SU-DHL-6 (cell line): ENCODE data around the gene CETP.

Experiments
- H2AFZ ChIP-seq: fragments of 200-600 bp; sonication (generic); 2 replicates; pipeline ENCODE4 v1.6.1; 2014; ENCODE audit warnings: low read depth, mild to moderate bottlenecking, moderate library complexity, mixed read lengths, antibody characterized with exemption, low read length; ENCODE audit not compliant: severe bottlenecking
- H3F3A ChIP-seq: fragments of 200-600 bp; shearing (Covaris generic); 2 replicates; pipeline ENCODE4 v1.6.0; 2016; ENCODE audit warnings: antibody characterized with exemption, mild to moderate bottlenecking; ENCODE audit not compliant: insufficient read depth
- H3K27ac ChIP-seq: fragments of 200-600 bp; sonication (generic); 2 replicates; pipeline ENCODE4 v1.5.1; 2016; ENCODE audit warnings: low read depth, mild to moderate bottlenecking, low read length, moderate library complexity, mixed read lengths
- H3K27me3 ChIP-seq: fragments of 200-600 bp; sonication (generic), shearing (Covaris generic); 2 replicates; pipeline ENCODE4 v1.6.0; 2014; ENCODE audit warnings: mild to moderate bottlenecking, low read length
- H3K36me3 ChIP-seq: fragments of 200-600 bp; sonication (generic); 2 replicates; pipeline ENCODE4 v1.6.1; 2014; ENCODE audit warnings: mild to moderate bottlenecking, low read length, mixed read lengths
- H3K4me2 ChIP-seq: fragments of 300-600, 200-600 bp; shearing (Covaris generic), sonication (generic); 2 replicates; pipeline ENCODE4 v1.6.0; 2014; ENCODE audit warnings: low read length, low read depth, mild to moderate bottlenecking; ENCODE audit not compliant: poor library complexity, severe bottlenecking
- H3K4me3 ChIP-seq: fragments of 200-600 bp; sonication (generic); 2 replicates; pipeline ENCODE4 v1.5.1; 2014; ENCODE audit warnings: antibody characterized with exemption, low read length, mild to moderate bottlenecking, mixed read lengths; ENCODE audit not compliant: insufficient read depth, poor library complexity, severe bottlenecking
- H3K79me2 ChIP-seq: fragments of 200-600 bp; sonication (generic); 2 replicates; pipeline ENCODE4 v1.6.1; 2014; ENCODE audit warnings: mild to moderate bottlenecking, low read length, moderate library complexity; ENCODE audit not compliant: insufficient read depth
- H3K9ac ChIP-seq: fragments of 200-600 bp; sonication (generic); 2 replicates; pipeline ENCODE4 v1.7.0; 2014; ENCODE audit warnings: mild to moderate bottlenecking, low read length
- H3K9me2 ChIP-seq: fragments of 200-600 bp; sonication (generic); replicated peaks from 2 replicates; pipeline ENCODE4 v1.6.1; 2014; ENCODE audit warnings: low read length; ENCODE audit not compliant: insufficient read depth
- H3K9me3 ChIP-seq: fragments of 200-600 bp; sonication (generic); 2 replicates; pipeline ENCODE4 v1.6.1; 2014; ENCODE audit warnings: low read length, mixed read lengths; ENCODE audit not compliant: insufficient read depth
- H4K20me1 ChIP-seq: fragments of 200-600 bp; sonication (generic); 2 replicates; pipeline ENCODE4 v1.6.1; 2014; ENCODE audit warnings: low read depth, mild to moderate bottlenecking, antibody characterized with exemption, low read length, moderate library complexity, mixed read lengths
- CTCF ChIP-seq: fragments of 200-600 bp; sonication (generic); IDR thresholded peaks from one replicate; pipeline ENCODE4 v1.5.1; 2017; ENCODE audit warnings: antibody characterized with exemption, mild to moderate bottlenecking, low read length, moderate library complexity; ENCODE audit not compliant: insufficient read depth, poor library complexity, severe bottlenecking
- EZH2phosphoT487 ChIP-seq: fragments of 200-600 bp; sonication (generic), shearing (Covaris generic); conservative IDR thresholded peaks from 2 replicates; pipeline ENCODE4 v1.6.1; 2018; ENCODE audit warnings: mild to moderate bottlenecking, antibody characterized with exemption, low read length, moderate library complexity, mixed read lengths

Gene CETP

GRCh38 chr16:56945847-56946527, 15.8 kb upstream of the CETP start:
- Histone ChIP-seq H3K4me3 (no peak overlapping the region), H3K9me3 (no peaks in the 10 kb centered on the region), H3K36me3 (peaks cover 28% of the 10 kb centered on the region), H3K9ac (no peak overlapping the region), H4K20me1 (no peaks in the 10 kb centered on the region), H3K79me2 (no peaks in the 10 kb centered on the region), H2AFZ (no peak overlapping the region), H3F3A (peaks cover 69% of the 10 kb centered on the region), H3K27me3 (no peaks in the 10 kb centered on the region), H3K4me2 (no peak overlapping the region), H3K9me2 (no peaks in the 10 kb centered on the region), H3K27ac (peak overlapping the region; percentile 41; the same call in 1 of the 2 replicates)
- TF ChIP-seq EZH2phosphoT487 (no peak), CTCF (no peak)

- H3K4me2 ChIP-seq, result no peak overlapping the region
- no peak overlapping the region for H3K4me3 ChIP-seq
- no peaks in the 10 kb centered on the region for H3K9me3 ChIP-seq
- H4K20me1 ChIP-seq, result no peaks in the 10 kb centered on the region
- peaks cover 19% of the 10 kb centered on the region for H3K36me3 ChIP-seq
- no peak overlapping the region for H2AFZ ChIP-seq
- peak overlapping the region; percentile 41; the same call in 1 of the 2 replicates for H3K27ac ChIP-seq
- H3F3A ChIP-seq, result peaks cover 64% of the 10 kb centered on the region
- no peaks in the 10 kb centered on the region for H3K79me2 ChIP-seq
- H3K9ac ChIP-seq, result no peak overlapping the region
- no peak for TF ChIP-seq EZH2phosphoT487
- no peak for TF ChIP-seq CTCF
- no peaks in the 10 kb centered on the region for H3K9me2 ChIP-seq
- H3K27me3 ChIP-seq, result no peaks in the 10 kb centered on the region
These were observed 14.8 kb upstream of the CETP start for GRCh38 chr16:56946767-56947603.

GRCh38 chr16:56947604-56947995, 14.2 kb upstream of the CETP start:
- no peak overlapping the region for H2AFZ ChIP-seq
- no peaks in the 10 kb centered on the region for H3K27me3 ChIP-seq
- H3K4me2 ChIP-seq, result no peak overlapping the region
- H3K9me2 ChIP-seq, result no peaks in the 10 kb centered on the region
- peaks cover 19% of the 10 kb centered on the region for H3K36me3 ChIP-seq
- H3K4me3 ChIP-seq, result no peak overlapping the region
- no peaks in the 10 kb centered on the region for H4K20me1 ChIP-seq
- no peak overlapping the region for H3K9ac ChIP-seq
- no peak for TF ChIP-seq CTCF
- no peak for TF ChIP-seq EZH2phosphoT487
- H3K27ac ChIP-seq, result 0 out of 2 replicates have a peak overlapping the region, but pooled peaks have one; percentile 41
- no peaks in the 10 kb centered on the region for H3K79me2 ChIP-seq
- peaks cover 61% of the 10 kb centered on the region for H3F3A ChIP-seq
- no peaks in the 10 kb centered on the region for H3K9me3 ChIP-seq
